Measurements from ENCODE around the gene PLEKHM1.
"Not testable (repeated sequence)": the region's sequence is repeated elsewhere in the genome, so short reads cannot be mapped to it uniquely, and the experiment has no call there.

The PLEKHM1 gene

DNA sequence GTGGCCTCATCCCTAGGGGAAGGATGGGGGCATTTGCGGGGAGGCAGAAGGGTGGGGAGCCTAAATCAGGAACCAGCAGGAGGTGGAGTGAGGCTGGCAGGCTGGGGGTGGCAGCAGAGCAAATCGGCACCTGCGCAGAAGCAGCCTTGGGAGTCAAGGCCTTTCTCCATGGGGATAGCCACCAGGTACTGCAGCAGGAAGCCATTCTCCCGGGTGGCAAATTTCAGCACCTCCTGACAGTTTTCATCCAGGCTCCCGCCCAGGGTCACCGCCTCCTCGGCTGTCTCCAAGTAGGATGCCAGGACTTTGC, 37.3 kb downstream of the PLEKHM1 start:
- H3K9me3 Mint-ChIP-seq; H3K4me3 Mint-ChIP-seq; DNase-seq (ENCODE audit: low spot score in 2 of 2); H3K4me1 Mint-ChIP-seq; ATAC-seq (replicated peaks; ENCODE audit: extremely low read depth, poor library complexity, severe bottlenecking); H3K27ac Mint-ChIP-seq (ENCODE audit: low read depth); H3K27me3 Mint-ChIP-seq: not testable (repeated sequence)
- peaks cover 32% of the 10 kb centered on the region for H3K36me3 Mint-ChIP-seq (ENCODE audit: insufficient read depth)

DNA sequence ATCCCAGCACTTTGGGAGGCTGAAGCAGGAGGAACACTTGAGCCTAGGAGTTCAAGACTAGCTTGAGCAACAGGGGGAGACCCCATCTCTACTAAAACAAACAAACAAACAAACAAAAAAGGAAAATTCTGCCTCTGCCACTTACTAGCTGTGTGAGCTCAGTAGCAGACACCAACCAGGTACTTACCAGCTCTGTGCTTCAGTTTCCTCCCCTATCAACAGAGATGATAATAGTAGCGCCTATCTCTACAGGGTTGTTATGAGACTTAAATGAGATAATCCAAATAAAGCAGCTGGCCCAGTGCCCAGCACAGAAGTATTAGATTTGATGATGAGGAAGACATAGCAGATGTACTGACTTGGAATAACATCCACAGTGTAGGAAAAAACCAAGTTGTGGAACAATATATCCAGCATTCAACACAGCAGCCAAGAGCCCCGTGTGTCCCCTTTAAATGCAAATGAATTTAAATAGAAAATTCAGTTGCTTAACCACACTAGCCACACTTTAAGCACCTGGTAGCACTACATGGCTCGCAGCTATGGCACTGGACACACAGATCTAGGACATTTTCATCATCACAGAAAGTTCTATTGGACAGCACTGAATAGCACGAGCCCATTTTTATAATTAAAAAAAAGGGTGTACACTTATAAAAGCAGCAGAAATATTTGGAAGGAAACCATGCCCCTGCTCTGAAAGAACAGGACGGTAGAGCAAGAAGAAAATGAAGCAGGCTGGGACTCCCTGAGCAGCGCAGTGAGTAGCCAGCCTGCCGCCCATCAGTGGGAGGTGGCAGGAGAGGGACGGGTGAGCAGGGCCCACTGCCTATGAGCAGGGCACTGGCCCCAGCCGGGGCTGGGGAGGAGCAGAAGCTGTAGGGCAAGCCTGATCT, 37.9 kb downstream of the PLEKHM1 start:
- H3K9me3 Mint-ChIP-seq; H3K27me3 Mint-ChIP-seq; H3K27ac Mint-ChIP-seq (ENCODE audit: low read depth); ATAC-seq (replicated peaks; ENCODE audit: extremely low read depth, poor library complexity, severe bottlenecking); DNase-seq (ENCODE audit: low spot score in 2 of 2); H3K4me1 Mint-ChIP-seq; H3K4me3 Mint-ChIP-seq: not testable (repeated sequence)
- H3K36me3 Mint-ChIP-seq (ENCODE audit: insufficient read depth), result peaks cover 34% of the 10 kb centered on the region

DNA sequence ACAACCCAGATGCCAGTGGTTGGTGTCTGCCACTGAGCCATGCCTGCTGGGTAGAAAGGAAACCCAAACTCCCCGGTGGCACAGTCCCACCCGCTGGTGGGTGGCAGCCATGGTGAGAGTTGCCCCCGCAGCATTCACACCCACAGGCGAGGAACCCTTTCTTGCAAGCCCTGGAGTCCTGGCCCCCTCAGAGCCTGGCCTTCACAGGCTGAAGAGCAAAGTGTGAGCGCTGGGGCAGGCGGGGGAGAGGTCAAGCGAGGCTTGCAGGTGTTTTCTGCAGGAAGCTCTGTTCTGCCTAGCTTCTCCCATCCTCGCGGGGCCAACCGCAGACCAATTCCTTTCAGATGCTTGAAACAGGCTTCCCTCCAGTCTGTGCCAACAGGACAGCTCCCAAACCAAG, 38.9 kb downstream of the PLEKHM1 start:
- H3K4me3 Mint-ChIP-seq; H3K27ac Mint-ChIP-seq (ENCODE audit: low read depth); H3K9me3 Mint-ChIP-seq; DNase-seq (ENCODE audit: low spot score in 2 of 2); H3K4me1 Mint-ChIP-seq; H3K27me3 Mint-ChIP-seq: not testable (repeated sequence)
- H3K36me3 Mint-ChIP-seq (ENCODE audit: insufficient read depth), result peaks cover 28% of the 10 kb centered on the region
- peak; percentile 79 for ATAC-seq (replicated peaks; ENCODE audit: extremely low read depth, poor library complexity, severe bottlenecking)

DNA sequence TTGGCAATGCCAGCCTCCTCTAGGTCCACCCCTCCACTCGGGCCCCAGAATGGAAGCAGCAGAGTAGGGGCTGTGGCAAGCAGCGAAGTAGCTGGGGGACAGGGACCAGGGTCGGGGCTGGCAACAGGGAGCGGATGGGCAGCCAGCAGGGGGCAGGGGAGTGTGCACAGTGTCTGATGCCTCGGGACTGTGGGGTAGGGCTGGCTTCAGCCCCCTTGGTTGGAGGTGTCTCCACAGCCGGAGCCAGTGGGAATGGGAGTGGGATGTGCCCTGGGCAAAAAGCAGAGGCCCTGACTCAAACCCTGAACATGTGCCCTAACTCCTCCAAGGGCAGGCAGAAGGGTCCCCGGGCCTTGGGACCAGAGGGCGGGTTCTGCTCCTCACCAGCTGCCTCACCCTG, 39.4 kb downstream of the PLEKHM1 start:
- H3K27me3 Mint-ChIP-seq, result no peaks in the 10 kb centered on the region
- ATAC-seq (replicated peaks; ENCODE audit: extremely low read depth, poor library complexity, severe bottlenecking), result no peak
- DNase-seq (ENCODE audit: low spot score in 2 of 2), result no peak
- peaks cover 6% of the 10 kb centered on the region for H3K4me1 Mint-ChIP-seq
- H3K9me3 Mint-ChIP-seq, result no peaks in the 10 kb centered on the region
- no peak overlapping the region for H3K27ac Mint-ChIP-seq (ENCODE audit: low read depth)
- peaks cover 24% of the 10 kb centered on the region for H3K36me3 Mint-ChIP-seq (ENCODE audit: insufficient read depth)
- no peak overlapping the region for H3K4me3 Mint-ChIP-seq

DNA sequence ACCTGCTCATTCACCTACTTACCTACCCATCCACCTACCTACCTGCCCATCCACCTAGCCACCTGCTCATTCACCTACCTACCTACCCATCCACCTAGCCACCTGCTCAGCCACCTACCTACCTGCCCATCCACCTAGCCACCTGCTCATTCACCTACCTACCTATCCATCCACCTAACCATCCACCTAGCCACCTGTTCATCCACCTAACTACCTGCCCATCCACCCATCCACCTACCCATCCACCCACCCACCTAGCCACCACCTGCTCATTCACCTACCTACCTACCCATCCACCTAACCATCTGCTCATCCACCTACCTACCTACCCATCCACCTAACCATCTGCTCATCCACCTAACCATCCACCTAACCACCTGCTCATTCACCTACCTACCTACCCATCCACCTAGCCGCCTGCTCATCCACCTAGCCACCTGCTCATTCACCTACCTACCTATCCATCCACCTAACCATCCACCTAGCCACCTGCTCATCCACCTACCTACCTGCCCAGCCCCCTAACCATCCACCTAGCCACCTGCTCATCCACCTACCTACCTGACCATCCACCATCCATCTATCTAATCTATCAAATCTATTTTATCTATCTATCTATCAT, 40.7 kb downstream of the PLEKHM1 start:
- not testable (repeated sequence) for ATAC-seq (replicated peaks; ENCODE audit: extremely low read depth, poor library complexity, severe bottlenecking)
- peaks cover 11% of the 10 kb centered on the region for H3K4me1 Mint-ChIP-seq

DNA sequence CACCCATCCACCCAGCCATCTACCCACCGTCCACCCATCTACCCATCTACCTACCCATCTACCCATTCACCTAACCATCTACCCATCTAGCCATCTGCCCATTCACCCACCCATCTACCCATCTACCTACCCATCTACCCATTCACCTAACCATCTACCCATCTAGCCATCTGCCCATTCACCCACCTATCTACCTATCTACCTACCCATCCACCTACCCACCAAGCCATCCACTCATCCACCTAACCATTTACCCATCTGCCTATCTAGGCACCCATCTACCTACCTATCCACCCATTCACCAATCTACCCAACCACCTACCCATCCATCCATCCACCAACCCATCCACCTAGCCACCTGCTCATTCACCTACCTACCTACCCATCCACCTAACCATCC, 41.3 kb downstream of the PLEKHM1 start:
- not testable (repeated sequence) for DNase-seq (ENCODE audit: low spot score in 2 of 2); ATAC-seq (replicated peaks; ENCODE audit: extremely low read depth, poor library complexity, severe bottlenecking); H3K4me3 Mint-ChIP-seq; H3K9me3 Mint-ChIP-seq; H3K27me3 Mint-ChIP-seq
- Mint-ChIP-seq H3K4me1 (peaks cover 11% of the 10 kb centered on the region), H3K36me3 (ENCODE audit: insufficient read depth) (peaks cover 24% of the 10 kb centered on the region), H3K27ac (ENCODE audit: low read depth) (peak overlapping the region; percentile 32)

More for the DNA sequence above, 40.7 kb downstream of the PLEKHM1 start:
- not testable (repeated sequence) for H3K4me3 Mint-ChIP-seq; H3K9me3 Mint-ChIP-seq; H3K27me3 Mint-ChIP-seq; DNase-seq (ENCODE audit: low spot score in 2 of 2)
- H3K27ac Mint-ChIP-seq (ENCODE audit: low read depth), result peak overlapping the region; percentile 32
- peaks cover 29% of the 10 kb centered on the region for H3K36me3 Mint-ChIP-seq (ENCODE audit: insufficient read depth)

DNA sequence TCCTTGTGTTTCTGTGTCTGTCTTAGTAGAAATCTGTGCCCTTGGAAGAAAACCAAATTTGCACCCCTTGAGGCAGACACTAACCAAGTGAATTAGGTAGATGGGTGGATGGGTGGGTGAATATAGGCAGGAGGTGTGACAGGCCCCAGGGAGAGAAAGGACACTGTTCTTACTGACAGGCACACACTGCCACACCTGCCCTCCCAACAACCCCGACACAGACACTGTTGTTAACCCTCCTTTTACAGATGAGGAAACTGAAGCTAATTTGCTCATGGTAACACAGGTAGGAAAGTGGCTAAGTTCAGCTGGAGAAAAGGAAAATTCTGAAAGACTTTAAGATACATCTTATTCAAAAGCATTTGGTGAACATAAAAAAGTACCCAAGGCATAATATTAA, 42.0 kb downstream of the PLEKHM1 start:
- DNase-seq (ENCODE audit: low spot score in 2 of 2); ATAC-seq (replicated peaks; ENCODE audit: extremely low read depth, poor library complexity, severe bottlenecking); H3K27me3 Mint-ChIP-seq; H3K27ac Mint-ChIP-seq (ENCODE audit: low read depth); H3K4me3 Mint-ChIP-seq; H3K9me3 Mint-ChIP-seq: not testable (repeated sequence)
- Mint-ChIP-seq H3K4me1 (peaks cover 11% of the 10 kb centered on the region), H3K36me3 (ENCODE audit: insufficient read depth) (peaks cover 24% of the 10 kb centered on the region)

DNA sequence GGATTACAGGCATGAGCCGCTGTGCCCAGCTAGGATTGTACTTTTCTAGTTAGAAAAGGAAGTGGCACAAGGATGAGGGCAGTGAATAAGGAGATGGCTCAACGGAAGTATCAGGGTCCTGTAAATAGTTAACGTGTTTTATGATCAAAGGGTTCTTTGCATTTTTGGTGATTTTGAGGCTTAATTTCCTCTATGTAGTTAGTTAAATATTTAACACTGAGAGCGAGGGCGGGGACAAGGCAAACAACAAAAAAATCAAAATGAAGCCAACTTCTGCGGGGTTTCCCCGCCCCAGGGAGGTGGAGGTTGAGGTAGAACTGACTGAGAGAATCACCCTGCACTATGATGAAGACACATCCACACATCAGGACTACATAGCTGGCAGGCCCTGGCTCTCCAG, 42.5 kb downstream of the PLEKHM1 start:
- Mint-ChIP-seq H3K36me3 (ENCODE audit: insufficient read depth) (peaks cover 24% of the 10 kb centered on the region), H3K4me1 (peaks cover 11% of the 10 kb centered on the region)
- H3K27ac Mint-ChIP-seq (ENCODE audit: low read depth); H3K27me3 Mint-ChIP-seq; DNase-seq (ENCODE audit: low spot score in 2 of 2); H3K9me3 Mint-ChIP-seq; H3K4me3 Mint-ChIP-seq; ATAC-seq (replicated peaks; ENCODE audit: extremely low read depth, poor library complexity, severe bottlenecking): not testable (repeated sequence)

DNA sequence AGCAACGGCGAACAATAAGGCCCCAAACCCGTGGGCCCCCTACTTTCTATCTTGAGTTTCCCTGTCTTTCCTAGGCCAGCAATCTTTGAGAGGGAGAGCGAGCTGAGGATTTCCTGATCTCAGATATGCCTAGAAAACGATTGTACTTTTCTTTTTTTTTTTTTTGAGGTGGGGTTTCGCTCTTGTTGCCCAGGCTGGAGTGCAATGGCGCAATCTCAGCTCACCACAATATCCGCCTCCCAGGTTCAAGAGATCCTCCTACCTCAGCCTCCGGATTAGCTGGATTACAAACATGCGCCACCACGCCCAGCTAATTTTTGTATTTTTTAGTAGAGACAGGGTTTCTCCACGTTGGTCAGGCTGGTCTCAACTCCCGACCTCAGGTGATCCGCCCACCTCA, 42.9 kb downstream of the PLEKHM1 start:
- not testable (repeated sequence) for H3K9me3 Mint-ChIP-seq; H3K27me3 Mint-ChIP-seq; DNase-seq (ENCODE audit: low spot score in 2 of 2); H3K27ac Mint-ChIP-seq (ENCODE audit: low read depth); ATAC-seq (replicated peaks; ENCODE audit: extremely low read depth, poor library complexity, severe bottlenecking); H3K4me3 Mint-ChIP-seq
- Mint-ChIP-seq H3K4me1 (peaks cover 11% of the 10 kb centered on the region), H3K36me3 (ENCODE audit: insufficient read depth) (peaks cover 24% of the 10 kb centered on the region)

DNA sequence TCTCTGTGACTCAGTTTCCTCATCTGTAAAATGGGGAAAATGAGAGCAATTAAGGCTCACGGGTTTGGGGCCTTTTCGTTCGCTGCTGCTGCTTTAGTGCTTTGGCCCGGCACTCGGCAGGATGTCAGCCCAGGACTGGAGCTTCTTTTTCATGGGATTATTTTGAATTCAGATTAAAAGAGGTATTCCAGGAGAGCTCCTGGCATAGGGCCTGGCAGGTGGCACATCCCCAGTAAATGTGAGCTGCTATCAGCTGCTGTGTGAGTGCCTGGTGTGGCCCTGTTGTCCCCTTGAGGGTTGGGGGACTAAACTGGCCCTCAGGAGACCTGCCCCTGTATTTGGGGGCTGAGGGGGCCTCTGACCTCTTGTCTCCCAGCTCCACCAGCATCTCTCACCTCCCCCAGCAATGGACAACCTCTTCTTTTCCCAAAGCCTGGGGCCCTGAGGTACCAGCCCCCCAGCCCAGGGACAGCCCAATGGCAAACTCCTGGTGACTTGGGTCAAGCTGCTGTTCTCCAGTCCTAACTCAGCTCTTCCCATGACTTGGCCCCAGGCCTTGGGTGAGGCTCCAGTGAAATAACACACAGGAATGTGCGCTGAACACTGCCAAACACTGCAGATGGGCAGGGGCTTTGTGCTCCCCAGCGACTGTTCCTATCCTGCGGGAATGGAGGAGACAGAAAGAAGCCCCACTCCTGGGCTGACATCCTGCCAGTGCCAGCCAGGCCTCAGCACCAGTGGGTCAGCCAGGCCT, 43.5 kb downstream of the PLEKHM1 start:
- not testable (repeated sequence) for H3K4me3 Mint-ChIP-seq; DNase-seq (ENCODE audit: low spot score in 2 of 2); H3K27ac Mint-ChIP-seq (ENCODE audit: low read depth); ATAC-seq (replicated peaks; ENCODE audit: extremely low read depth, poor library complexity, severe bottlenecking); H3K9me3 Mint-ChIP-seq; H3K27me3 Mint-ChIP-seq
- H3K4me1 Mint-ChIP-seq, result peaks cover 11% of the 10 kb centered on the region
- H3K36me3 Mint-ChIP-seq (ENCODE audit: insufficient read depth), result peaks cover 26% of the 10 kb centered on the region

DNA sequence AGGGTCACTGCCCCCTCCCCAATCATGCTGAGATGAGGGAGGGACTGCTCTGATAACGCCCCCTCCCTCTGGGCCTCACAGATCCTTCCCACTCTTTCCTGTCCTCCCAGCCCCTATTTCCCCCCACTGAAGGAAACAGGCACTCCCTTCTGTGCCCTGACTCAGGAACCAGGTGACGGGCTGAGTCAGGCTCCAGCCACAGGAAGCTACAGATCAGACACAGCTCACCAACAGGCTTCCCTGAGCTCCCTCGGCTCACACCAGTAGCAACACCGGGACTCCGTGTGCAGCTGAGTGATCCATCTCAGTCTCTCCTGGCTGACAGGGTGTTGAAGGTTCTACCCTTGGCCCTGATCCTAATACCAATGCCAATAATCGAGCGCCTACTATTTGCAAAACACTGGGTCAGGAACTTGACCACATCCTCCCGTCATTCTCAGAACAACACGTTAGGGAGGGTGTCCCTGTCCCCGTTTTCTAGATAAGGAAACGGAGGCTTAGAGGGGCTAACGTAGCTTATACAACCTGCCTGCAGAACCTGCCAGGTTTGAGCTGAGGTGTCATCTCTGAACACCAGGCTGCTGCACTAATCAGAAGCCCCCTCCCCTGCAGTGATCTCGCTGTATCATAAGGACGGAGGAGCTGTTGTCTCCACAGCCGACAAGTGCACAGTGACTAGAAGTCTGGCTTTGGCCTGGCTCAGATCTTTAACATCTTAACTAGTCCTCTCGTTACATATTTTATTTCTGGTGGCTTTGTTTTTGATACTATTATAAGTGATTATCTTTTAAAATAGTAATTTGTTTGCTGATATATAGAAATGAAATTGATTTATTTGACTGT, 44.4 kb downstream of the PLEKHM1 start:
- peak overlapping the region; percentile 74 for H3K27ac Mint-ChIP-seq (ENCODE audit: low read depth)
- not testable (repeated sequence) for DNase-seq (ENCODE audit: low spot score in 2 of 2)
- peaks cover 11% of the 10 kb centered on the region for H3K4me1 Mint-ChIP-seq

More for the DNA sequence above, 44.4 kb downstream of the PLEKHM1 start:
- peak overlapping the region; percentile 16 for H3K4me3 Mint-ChIP-seq
- H3K27me3 Mint-ChIP-seq, H3K9me3 Mint-ChIP-seq: not testable (repeated sequence)
- peaks cover 26% of the 10 kb centered on the region for H3K36me3 Mint-ChIP-seq (ENCODE audit: insufficient read depth)
- peak; percentile 88 for ATAC-seq (replicated peaks; ENCODE audit: extremely low read depth, poor library complexity, severe bottlenecking)
